Activated CD4-positive, alpha-beta memory T cell treated with anti-CD3 and anti-CD28 coated beads for 36 hours (primary cell): ENCODE measurements around the gene PCSK2. TPM values are rescaled to one million over a fixed set of nuclear protein-coding genes. Genes with fewer than 3 reads are reported as not detected.

ENCODE experiments used
- CTCF ChIA-PET: fragments of 350-600 bp; sonication (Branson Sonifier 250); formaldehyde crosslinking; loops from one replicate; lab custom pipeline; 2021; ENCODE audit warnings: antibody characterized with exemption, inconsistent platforms; lab: Charles Lee
- POLR2A ChIA-PET: fragments of 350-600 bp; sonication (Branson Sonifier 250); formaldehyde crosslinking; loops from one replicate; lab custom pipeline; 2021; ENCODE audit warnings: antibody characterized with exemption; lab: Charles Lee
- DNase-seq: peaks from one replicate; pipeline ENCODE4 v3.0.0-alpha.2; 2020
- H3K27ac Mint-ChIP-seq: one replicate; pipeline ENCODE4 v1.8.0; 2021; ENCODE audit warnings: mixed read lengths
- H3K27me3 Mint-ChIP-seq: one replicate; pipeline ENCODE4 v1.8.0; 2021; ENCODE audit warnings: mixed read lengths
- H3K36me3 Mint-ChIP-seq: one replicate; pipeline ENCODE4 v1.8.0; 2021; ENCODE audit warnings: mixed read lengths
- H3K4me1 Mint-ChIP-seq: one replicate; pipeline ENCODE4 v1.8.0; 2021; ENCODE audit warnings: low read depth, mixed read lengths
- H3K4me3 Mint-ChIP-seq: one replicate; pipeline ENCODE4 v1.8.0; 2021; ENCODE audit warnings: mild to moderate bottlenecking, mixed read lengths
- H3K9me3 Mint-ChIP-seq: one replicate; pipeline ENCODE4 v1.8.0; 2021; ENCODE audit warnings: mixed read lengths
- intact Hi-C: fragments of 100-400 bp; cut with micrococcal nuclease; formaldehyde crosslinking; loops from one replicate; pipeline ENCODE4 v1.15.1; 2023
- total RNA-seq, 2 experiments: library from RNA; stranded (reverse); gene quantifications; one replicate each; pipeline ENCODE4 v1.2.3, GENCODE V29; 2021

PCSK2 gene
- total RNA-seq, 2 experiments from 2014 or later, result not detected

DNA sequence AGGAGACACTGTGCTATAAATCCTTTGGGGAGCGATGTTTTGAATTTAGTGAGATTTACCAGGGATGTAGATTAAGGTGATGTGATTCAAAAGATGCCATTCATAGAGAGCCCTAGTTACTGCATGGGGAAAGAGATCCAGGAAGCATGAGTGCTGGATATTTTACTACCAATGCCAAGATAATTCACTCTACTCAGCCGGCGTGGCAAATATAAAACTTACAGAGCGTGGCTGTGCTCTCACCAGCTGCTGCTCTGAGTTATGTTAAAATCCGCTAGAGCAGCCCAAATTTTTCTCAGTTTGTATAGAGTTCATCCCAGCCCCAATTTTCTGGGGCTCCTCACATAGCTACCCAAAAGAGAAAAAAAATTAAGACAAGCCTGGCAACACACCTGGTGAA is 255.7 kb downstream of the PCSK2 start:
- Mint-ChIP-seq H3K27ac (no peak overlapping the region), H3K4me1 (no peaks in the 10 kb centered on the region), H3K4me3 (no peak overlapping the region), H3K36me3 (no peaks in the 10 kb centered on the region), H3K9me3 (no peaks in the 10 kb centered on the region), H3K27me3 (peaks cover 5% of the 10 kb centered on the region)
- POLR2A ChIA-PET, result no interaction called here
- intact Hi-C loops, result no loop called here
- CTCF ChIA-PET, result no interaction called here
- DNase-seq, result no peak

DNA sequence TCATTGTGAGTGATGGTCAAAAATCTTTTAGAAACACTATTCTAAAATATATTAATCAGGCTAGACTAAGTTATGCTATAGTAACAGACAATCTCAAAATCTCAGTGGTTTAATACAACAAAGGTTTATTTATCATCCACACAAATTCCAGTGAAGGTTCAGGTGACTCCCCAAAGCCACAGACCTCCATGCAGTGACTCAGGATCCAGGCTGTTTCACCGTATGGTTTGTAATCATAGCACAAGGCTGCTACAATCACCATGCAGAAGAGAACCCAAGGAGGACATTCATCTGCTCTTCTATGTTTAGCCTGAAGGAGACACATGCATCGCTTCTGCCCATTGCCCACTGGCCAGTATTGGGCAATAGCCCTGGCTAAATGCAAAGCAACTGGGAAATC is 258.2 kb downstream of the PCSK2 start:
- POLR2A ChIA-PET, result no interaction called here
- H3K9me3 Mint-ChIP-seq, result no peaks in the 10 kb centered on the region
- DNase-seq, result no peak
- H3K4me1 Mint-ChIP-seq, result no peaks in the 10 kb centered on the region
- CTCF ChIA-PET, result no interaction called here
- peaks cover 5% of the 10 kb centered on the region for H3K27me3 Mint-ChIP-seq
- H3K27ac Mint-ChIP-seq, result no peak overlapping the region
- no peak overlapping the region for H3K4me3 Mint-ChIP-seq
- no peaks in the 10 kb centered on the region for H3K36me3 Mint-ChIP-seq
- intact Hi-C loops, result no loop called here

GRCh38 chr20:17488916-17489600 is 262.2 kb downstream of the PCSK2 start:
- intact Hi-C loops, result no loop called here
- Mint-ChIP-seq H3K4me3 (no peak overlapping the region), H3K27ac (no peak overlapping the region), H3K36me3 (no peaks in the 10 kb centered on the region), H3K27me3 (no peaks in the 10 kb centered on the region), H3K4me1 (no peaks in the 10 kb centered on the region), H3K9me3 (no peaks in the 10 kb centered on the region)
- POLR2A ChIA-PET, result no interaction called here
- CTCF ChIA-PET, result no interaction called here
- no peak for DNase-seq

- Mint-ChIP-seq H3K4me3 (no peak overlapping the region), H3K4me1 (no peaks in the 10 kb centered on the region), H3K9me3 (no peaks in the 10 kb centered on the region), H3K36me3 (no peaks in the 10 kb centered on the region), H3K27me3 (no peaks in the 10 kb centered on the region), H3K27ac (no peak overlapping the region)
- DNase-seq, result no peak
- CTCF ChIA-PET, result no interaction called here
- intact Hi-C loops, result no loop called here
- POLR2A ChIA-PET, result no interaction called here
Observed at GRCh38 chr20:17490501-17490900, 263.7 kb downstream of the PCSK2 start.

- CTCF ChIA-PET, result interaction anchor here (0.6 kb wide), 2 partner anchors 20 to 204 kb away, joined by 3 read pairs; no protein-coding TSS in a partner anchor
- intact Hi-C loops, result no loop called here
- Mint-ChIP-seq H3K4me1 (no peaks in the 10 kb centered on the region), H3K9me3 (no peaks in the 10 kb centered on the region), H3K27ac (no peak overlapping the region), H3K36me3 (no peaks in the 10 kb centered on the region), H3K4me3 (no peak overlapping the region), H3K27me3 (no peaks in the 10 kb centered on the region)
- POLR2A ChIA-PET, result no interaction called here
- DNase-seq, result no peak
Observed at GRCh38 chr20:17491041-17491440, 264.2 kb downstream of the PCSK2 start.

- no peaks in the 10 kb centered on the region for H3K9me3 Mint-ChIP-seq
- ChIA-PET POLR2A (no interaction called here), CTCF (interaction anchor here (0.6 kb wide), 2 partner anchors 20 to 204 kb away, joined by 3 read pairs; no protein-coding TSS in a partner anchor)
- no peak overlapping the region for H3K4me3 Mint-ChIP-seq
- H3K36me3 Mint-ChIP-seq, result no peaks in the 10 kb centered on the region
- no peaks in the 10 kb centered on the region for H3K4me1 Mint-ChIP-seq
- H3K27ac Mint-ChIP-seq, result no peak overlapping the region
- intact Hi-C loops, result no loop called here
- DNase-seq, result no peak
- H3K27me3 Mint-ChIP-seq, result no peaks in the 10 kb centered on the region
Observed at GRCh38 chr20:17491488-17491887, 264.6 kb downstream of the PCSK2 start.

- Mint-ChIP-seq H3K4me1 (no peaks in the 10 kb centered on the region), H3K4me3 (no peak overlapping the region), H3K9me3 (no peaks in the 10 kb centered on the region), H3K36me3 (no peaks in the 10 kb centered on the region), H3K27ac (no peak overlapping the region), H3K27me3 (no peaks in the 10 kb centered on the region)
- ChIA-PET POLR2A (no interaction called here), CTCF (no interaction called here)
- DNase-seq, result no peak
- intact Hi-C loops, result no loop called here
Observed at GRCh38 chr20:17493173-17493572, 266.3 kb downstream of the PCSK2 start.

GRCh38 chr20:17494201-17494600 is 267.4 kb downstream of the PCSK2 start:
- Mint-ChIP-seq H3K9me3 (no peaks in the 10 kb centered on the region), H3K36me3 (no peaks in the 10 kb centered on the region), H3K4me3 (no peak overlapping the region), H3K27me3 (no peaks in the 10 kb centered on the region), H3K27ac (no peak overlapping the region), H3K4me1 (no peaks in the 10 kb centered on the region)
- ChIA-PET POLR2A (no interaction called here), CTCF (no interaction called here)
- intact Hi-C loops, result no loop called here
- DNase-seq, result no peak

GRCh38 chr20:17495826-17496225 is 269.0 kb downstream of the PCSK2 start:
- H3K36me3 Mint-ChIP-seq, result no peaks in the 10 kb centered on the region
- intact Hi-C loops, result no loop called here
- H3K9me3 Mint-ChIP-seq, result no peaks in the 10 kb centered on the region
- no peak for DNase-seq
- ChIA-PET CTCF (no interaction called here), POLR2A (no interaction called here)
- no peaks in the 10 kb centered on the region for H3K27me3 Mint-ChIP-seq
- no peaks in the 10 kb centered on the region for H3K4me1 Mint-ChIP-seq
- no peak overlapping the region for H3K27ac Mint-ChIP-seq
- H3K4me3 Mint-ChIP-seq, result no peak overlapping the region

DNA sequence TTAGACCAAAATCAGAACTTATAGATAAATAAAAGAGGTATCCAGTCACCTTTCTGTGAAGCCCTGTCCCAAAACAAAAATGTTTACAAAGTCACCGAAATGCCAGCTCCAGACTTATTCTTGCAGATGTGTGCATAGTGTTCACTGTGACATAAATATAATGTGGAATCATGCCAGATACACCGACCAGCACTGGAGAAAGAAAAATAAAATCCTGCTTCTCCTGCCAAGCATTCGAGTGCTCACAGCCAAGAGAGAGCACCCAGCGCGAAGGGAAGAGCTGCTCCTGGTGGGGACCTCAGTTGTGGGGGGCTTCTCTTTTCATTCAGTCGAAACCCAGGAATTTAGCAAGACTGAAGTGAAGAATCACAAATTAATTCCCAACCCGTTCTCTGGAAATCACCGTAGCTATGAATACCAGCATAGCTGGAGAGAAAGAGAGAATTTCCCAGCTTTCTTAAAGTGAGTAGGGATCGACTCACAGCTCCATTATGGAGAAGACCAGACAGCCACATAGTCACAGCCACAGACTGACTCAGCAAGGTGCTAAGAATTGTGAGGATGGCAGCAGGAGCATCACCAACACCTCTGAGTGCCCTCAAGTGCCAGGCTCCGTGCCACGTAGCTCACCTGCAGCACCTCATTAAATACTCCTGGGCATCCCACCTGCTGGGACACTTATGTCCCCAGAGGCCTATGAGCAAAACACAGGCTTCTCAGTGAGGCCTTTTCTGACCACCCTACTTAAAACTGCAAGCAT is 271.2 kb downstream of the PCSK2 start:
- Mint-ChIP-seq H3K27ac (no peak overlapping the region), H3K9me3 (no peaks in the 10 kb centered on the region), H3K4me3 (no peak overlapping the region), H3K36me3 (no peaks in the 10 kb centered on the region), H3K4me1 (no peaks in the 10 kb centered on the region), H3K27me3 (no peaks in the 10 kb centered on the region)
- no peak for DNase-seq
- ChIA-PET CTCF (interaction anchor here (1.3 kb wide), 1 partner anchor 694 kb away, joined by 3 read pairs; no protein-coding TSS in a partner anchor), POLR2A (no interaction called here)
- intact Hi-C loops, result no loop called here

DNA sequence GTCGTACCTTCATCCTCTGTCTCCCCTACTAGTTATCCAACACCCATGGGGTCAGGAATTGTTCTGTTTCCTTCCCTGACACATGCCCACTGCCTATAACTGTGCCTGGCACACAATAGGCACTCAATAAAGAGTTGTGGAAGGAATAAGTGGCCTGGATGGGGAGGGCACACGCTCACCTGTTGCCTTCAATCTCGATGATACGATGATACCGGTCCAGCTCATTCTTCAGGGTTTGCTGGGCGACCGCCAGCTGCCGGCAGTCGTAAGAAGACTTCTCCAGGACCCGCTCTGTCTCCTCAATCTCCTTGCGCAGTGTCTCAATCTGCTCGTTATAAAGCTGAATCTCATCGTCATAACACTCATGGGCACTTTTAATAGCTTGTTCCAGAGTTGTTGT is 271.8 kb downstream of the PCSK2 start:
- Mint-ChIP-seq H3K36me3 (no peaks in the 10 kb centered on the region), H3K27ac (no peak overlapping the region), H3K27me3 (no peaks in the 10 kb centered on the region), H3K9me3 (no peaks in the 10 kb centered on the region), H3K4me1 (peaks cover 3% of the 10 kb centered on the region), H3K4me3 (no peak overlapping the region)
- no peak for DNase-seq
- intact Hi-C loops, result no loop called here
- ChIA-PET POLR2A (no interaction called here), CTCF (interaction anchor here (0.7 to 1.3 kb wide), 3 partner anchors 46 to 695 kb away, joined by 3 read pairs; no protein-coding TSS in a partner anchor)

DNA sequence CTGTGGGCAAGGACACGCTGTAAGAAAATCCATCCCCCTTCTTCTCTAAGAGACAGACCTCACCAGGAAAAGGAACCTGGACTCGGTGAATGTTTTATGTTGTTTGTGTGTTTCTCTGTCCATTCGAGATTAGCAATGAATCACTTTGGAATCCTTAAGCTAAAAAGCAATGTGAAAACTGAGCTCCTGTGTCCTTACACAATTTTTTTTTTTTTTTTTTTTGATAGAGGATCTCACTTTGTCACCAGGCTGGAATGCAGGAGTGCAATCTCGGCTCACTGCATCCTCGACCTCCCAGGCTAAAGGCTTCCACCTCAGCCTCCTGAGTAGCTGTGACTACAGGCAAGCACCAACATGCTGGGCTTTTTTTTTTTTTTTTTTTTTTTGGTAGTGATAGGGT is 272.2 kb downstream of the PCSK2 start:
- POLR2A ChIA-PET, result no interaction called here
- DNase-seq, result no peak
- Mint-ChIP-seq H3K27me3 (no peaks in the 10 kb centered on the region), H3K27ac (no peak overlapping the region), H3K4me3 (no peak overlapping the region), H3K9me3 (no peaks in the 10 kb centered on the region), H3K4me1 (peaks cover 7% of the 10 kb centered on the region), H3K36me3 (no peaks in the 10 kb centered on the region)
- intact Hi-C loops, result no loop called here
- CTCF ChIA-PET, result interaction anchor here (0.7 to 1.3 kb wide), 3 partner anchors 45 to 695 kb away, joined by 3 read pairs; no protein-coding TSS in a partner anchor
